Lung (tissue), 12 donors: ENCODE data around the gene RPLP1. TPM values are rescaled to one million over a fixed set of nuclear protein-coding genes. Genes with fewer than 3 reads are reported as not detected.

Experiments
- ATAC-seq: fragments of 200-7000 bp; cut with Tn5 transposase; one replicate; pipeline ENCODE4 v1.9.1; 2020; ENCODE audit warnings: moderate number of reproducible peaks; ENCODE audit not compliant: insufficient read depth, low FRiP score
- DNase-seq, 3 donors: peaks; one replicate each; pipeline ENCODE4 v3.0.0-alpha.2; 2013 to 2017
- H3K27ac ChIP-seq, 2 donors: one replicate each; pipeline ENCODE4 v1.5.1; 2013; ENCODE audit warnings: mild to moderate bottlenecking in 2 of 2, moderate library complexity in 2 of 2, control low read depth in 1 of 2, inconsistent platforms in 1 of 2, low read depth in 1 of 2, low read length in 1 of 2
- H3K27me3 ChIP-seq, 3 donors: one replicate each; pipeline ENCODE4 v1.5.1; 2013; ENCODE audit warnings: low read length in 2 of 3; ENCODE audit not compliant: control insufficient read depth in 3 of 3, insufficient read depth in 3 of 3
- H3K36me3 ChIP-seq, 4 donors: one replicate each; pipeline ENCODE4 v1.5.1; 2013; ENCODE audit warnings: low read length in 4 of 4, mild to moderate bottlenecking in 1 of 4, moderate library complexity in 1 of 4; ENCODE audit not compliant: control insufficient read depth in 4 of 4, insufficient read depth in 4 of 4
- H3K4me1 ChIP-seq, 5 donors: one replicate each; pipeline ENCODE4 v1.5.1; 2013; ENCODE audit warnings: low read length in 5 of 5, mild to moderate bottlenecking in 2 of 5, moderate library complexity in 1 of 5; ENCODE audit not compliant: control insufficient read depth in 5 of 5, insufficient read depth in 5 of 5
- H3K4me3 ChIP-seq: one replicate; pipeline ENCODE4 v1.5.1; 2013; ENCODE audit warnings: mild to moderate bottlenecking, control low read depth, moderate library complexity
- H3K9ac ChIP-seq, 2 donors: one replicate each; pipeline ENCODE4 v1.5.1; 2013; ENCODE audit warnings: low read length in 2 of 2, control low read depth in 1 of 2; ENCODE audit not compliant: insufficient read depth in 1 of 2
- H3K9me3 ChIP-seq, 4 donors: one replicate each; pipeline ENCODE4 v1.5.1; 2013; ENCODE audit warnings: low read length in 3 of 4, mild to moderate bottlenecking in 1 of 4, moderate library complexity in 1 of 4; ENCODE audit not compliant: control insufficient read depth in 4 of 4, insufficient read depth in 3 of 4
- WGBS, 2 donors: extraction: QIAGEN DNeasy Blood & Tissue Kit; methylation state at CpG; one replicate each; pipeline ENCODE4 v1.1.7; 2013; 5-methylcytosine and 5-hydroxymethylcytosine counted together
- polyA plus RNA-seq, 2 donors: library from polyadenylated mRNA; stranded (reverse); fragments of 200-250 nt; gene quantifications; one replicate each; pipeline ENCODE4 v1.2.1, GENCODE V29; 2013
- total RNA-seq, 2 donors: library from RNA; depleted of rRNA in 1 of 2; stranded (reverse); fragments of >200 nt in 1 of 2; gene quantifications; one replicate each; pipeline ENCODE4 v1.2.1, GENCODE V29; 2014 to 2021
- TF ChIP-seq, protein P1 (sequence below): IDR thresholded peaks from 2 replicates; pipeline ENCODE4 v1.5.1; 2012; ENCODE audit warnings: mild to moderate bottlenecking; ENCODE audit errors: control extremely low read depth, extremely low read depth
- donor health status: control.
- donor health status: control.
- donor health status: Bipolar disorder and iron deficiency.
- donor health status: healthy.
- donor health status: DM: yes; HTN: yes; CAD: no.

RPLP1 gene
- total and polyA plus RNA-seq, 4 donors, result 201 to 2,405 (median 1,545) TPM

DNA sequence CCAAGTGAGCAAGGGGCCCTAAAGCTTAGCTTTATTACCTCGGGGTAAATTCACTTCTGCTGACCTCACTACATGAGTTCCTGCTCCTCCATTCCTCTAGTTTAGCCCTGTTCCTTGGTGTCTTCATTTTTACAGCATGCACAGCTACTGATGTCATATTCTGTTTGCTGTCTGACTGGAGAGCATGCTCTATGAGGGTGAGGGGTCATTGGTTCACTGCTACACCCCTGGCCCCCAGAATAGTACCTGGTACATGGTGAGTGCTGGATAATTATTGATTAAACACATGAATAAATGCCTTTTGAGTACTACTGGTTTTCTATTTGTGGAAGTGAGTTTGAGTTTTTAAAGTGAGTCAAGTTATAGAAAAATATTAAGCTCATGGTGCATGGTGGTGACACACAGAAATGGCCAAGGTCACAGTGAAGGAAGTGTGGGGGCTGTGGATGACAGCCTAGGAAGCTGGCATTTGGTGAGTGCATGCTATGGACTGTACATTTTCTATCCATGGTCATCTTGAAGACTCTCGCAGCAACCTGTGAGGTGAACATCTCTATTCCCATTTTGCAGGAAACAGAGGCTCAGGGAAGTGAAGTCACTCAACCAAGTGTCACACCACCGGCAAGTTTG is 34.0 kb downstream of the RPLP1 start:
- peaks cover 0 to 2% (median 0%) of the 10 kb centered on the region in 4 donors for H3K9me3 ChIP-seq

GRCh38 chr15:69489073-69489571 is 36.5 kb downstream of the RPLP1 start:
- no peak overlapping the region for H3K9ac ChIP-seq
- TF ChIP-seq, protein P1, sequence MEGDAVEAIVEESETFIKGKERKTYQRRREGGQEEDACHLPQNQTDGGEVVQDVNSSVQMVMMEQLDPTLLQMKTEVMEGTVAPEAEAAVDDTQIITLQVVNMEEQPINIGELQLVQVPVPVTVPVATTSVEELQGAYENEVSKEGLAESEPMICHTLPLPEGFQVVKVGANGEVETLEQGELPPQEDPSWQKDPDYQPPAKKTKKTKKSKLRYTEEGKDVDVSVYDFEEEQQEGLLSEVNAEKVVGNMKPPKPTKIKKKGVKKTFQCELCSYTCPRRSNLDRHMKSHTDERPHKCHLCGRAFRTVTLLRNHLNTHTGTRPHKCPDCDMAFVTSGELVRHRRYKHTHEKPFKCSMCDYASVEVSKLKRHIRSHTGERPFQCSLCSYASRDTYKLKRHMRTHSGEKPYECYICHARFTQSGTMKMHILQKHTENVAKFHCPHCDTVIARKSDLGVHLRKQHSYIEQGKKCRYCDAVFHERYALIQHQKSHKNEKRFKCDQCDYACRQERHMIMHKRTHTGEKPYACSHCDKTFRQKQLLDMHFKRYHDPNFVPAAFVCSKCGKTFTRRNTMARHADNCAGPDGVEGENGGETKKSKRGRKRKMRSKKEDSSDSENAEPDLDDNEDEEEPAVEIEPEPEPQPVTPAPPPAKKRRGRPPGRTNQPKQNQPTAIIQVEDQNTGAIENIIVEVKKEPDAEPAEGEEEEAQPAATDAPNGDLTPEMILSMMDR, result no peak
- H3K9me3 ChIP-seq, result peaks cover 0 to 2% (median 0%) of the 10 kb centered on the region in 4 donors
- DNase-seq, result peak in 2 of 3 donors; percentile 59 to 67
- 68 to 83% methylated on average over 3 of the region's 3 CpGs for WGBS, 2 donors
- H3K27ac ChIP-seq, result no peak overlapping the region
- peaks cover 0 to 22% (median 0%) of the 10 kb centered on the region in 5 donors for H3K4me1 ChIP-seq
- no peaks in the 10 kb centered on the region for H3K27me3 ChIP-seq
- ATAC-seq, result no peak
- no peaks in the 10 kb centered on the region for H3K36me3 ChIP-seq
- no peak overlapping the region for H3K4me3 ChIP-seq

More for the DNA sequence above, 34.0 kb downstream of the RPLP1 start:
- peaks cover 0 to 22% (median 0%) of the 10 kb centered on the region in 5 donors for H3K4me1 ChIP-seq
- no peak for ATAC-seq
- TF ChIP-seq, protein P1, result no peak
- H3K36me3 ChIP-seq, result no peaks in the 10 kb centered on the region
- whole genome bisulfite sequencing, 2 donors, result 94% methylated on average over 3 of the region's 3 CpGs
- H3K4me3 ChIP-seq, result no peak overlapping the region
- H3K27me3 ChIP-seq, result no peaks in the 10 kb centered on the region
- DNase-seq, result no peak
- H3K9ac ChIP-seq, result no peak overlapping the region
- no peak overlapping the region for H3K27ac ChIP-seq

- H3K36me3 ChIP-seq, result no peaks in the 10 kb centered on the region
- no peak overlapping the region for H3K4me3 ChIP-seq
- no peak overlapping the region for H3K9ac ChIP-seq
- no peak overlapping the region for H3K27ac ChIP-seq
- H3K4me1 ChIP-seq, result peaks cover 0 to 22% (median 0%) of the 10 kb centered on the region in 5 donors
- ATAC-seq (no peak), DNase-seq (peak in 1 of 3 donors; percentile 7)
- TF ChIP-seq, protein P1, result no peak
- 66 to 78% methylated on average over 11 of the region's 11 CpGs for WGBS, 2 donors
- peaks cover 0 to 2% (median 0%) of the 10 kb centered on the region in 4 donors for H3K9me3 ChIP-seq
- H3K27me3 ChIP-seq, result no peaks in the 10 kb centered on the region
These were observed 37.9 kb downstream of the RPLP1 start for GRCh38 chr15:69490356-69491037.
